ENCODE results near the gene TNKS2.
"Not testable (repeated sequence)": the region's sequence is repeated elsewhere in the genome, so short reads cannot be mapped to it uniquely, and the experiment has no call there.

TNKS2 gene

GRCh38 chr10:91797874-91798648, at the start of gene TNKS2:
TNKS2 (plus strand) TSS chr10:91798426; CDS start chr10:91798691, 265 bp downstream.
- Mint-ChIP-seq H3K4me3 (peak within 1 kb of the TSS; percentile 92), H3K27me3 (no peaks in the 10 kb centered on the region), H3K27ac (peak within 1 kb of the TSS; percentile 98), H3K36me3 (ENCODE audit: low read depth) (peaks cover 48% of the 10 kb centered on the region), H3K9me3 (no peaks in the 10 kb centered on the region), H3K4me1 (ENCODE audit: low read depth) (peaks cover 63% of the 10 kb centered on the region)
- DNase-seq = peak; percentile 95

- H3K4me1 Mint-ChIP-seq (ENCODE audit: low read depth); H3K4me3 Mint-ChIP-seq; DNase-seq; H3K36me3 Mint-ChIP-seq (ENCODE audit: low read depth); H3K9me3 Mint-ChIP-seq; H3K27ac Mint-ChIP-seq: not testable (repeated sequence)
- H3K27me3 Mint-ChIP-seq = peaks cover 27% of the 10 kb centered on the region
These were observed 48.6 kb upstream of the TNKS2 start for GRCh38 chr10:91749592-91749991.

DNA sequence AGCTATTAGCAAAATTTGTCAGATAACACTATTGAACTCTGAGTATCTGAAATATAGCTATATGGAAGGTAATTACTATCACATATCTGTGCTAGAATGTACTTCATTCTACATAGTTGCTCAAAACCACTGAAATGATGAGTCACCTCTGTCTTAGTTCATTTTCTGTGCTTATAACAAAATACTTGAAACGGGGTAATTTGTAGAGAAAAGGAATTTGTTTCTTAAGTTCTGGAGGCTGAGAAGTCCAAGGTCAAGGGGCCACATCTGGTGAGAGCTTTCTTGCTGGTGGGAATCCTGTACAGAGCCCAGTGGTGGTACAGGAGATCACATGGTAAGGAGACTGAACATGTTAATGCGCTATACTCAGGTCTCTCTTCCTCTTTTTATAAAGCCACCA, 41.9 kb upstream of the TNKS2 start:
- DNase-seq = no peak
- H3K9me3 Mint-ChIP-seq = no peaks in the 10 kb centered on the region
- H3K27ac Mint-ChIP-seq = no peak overlapping the region
- H3K4me1 Mint-ChIP-seq (ENCODE audit: low read depth) = peaks cover 3% of the 10 kb centered on the region
- H3K27me3 Mint-ChIP-seq = peaks cover 33% of the 10 kb centered on the region
- H3K36me3 Mint-ChIP-seq (ENCODE audit: low read depth) = no peaks in the 10 kb centered on the region
- no peak overlapping the region for H3K4me3 Mint-ChIP-seq

DNA sequence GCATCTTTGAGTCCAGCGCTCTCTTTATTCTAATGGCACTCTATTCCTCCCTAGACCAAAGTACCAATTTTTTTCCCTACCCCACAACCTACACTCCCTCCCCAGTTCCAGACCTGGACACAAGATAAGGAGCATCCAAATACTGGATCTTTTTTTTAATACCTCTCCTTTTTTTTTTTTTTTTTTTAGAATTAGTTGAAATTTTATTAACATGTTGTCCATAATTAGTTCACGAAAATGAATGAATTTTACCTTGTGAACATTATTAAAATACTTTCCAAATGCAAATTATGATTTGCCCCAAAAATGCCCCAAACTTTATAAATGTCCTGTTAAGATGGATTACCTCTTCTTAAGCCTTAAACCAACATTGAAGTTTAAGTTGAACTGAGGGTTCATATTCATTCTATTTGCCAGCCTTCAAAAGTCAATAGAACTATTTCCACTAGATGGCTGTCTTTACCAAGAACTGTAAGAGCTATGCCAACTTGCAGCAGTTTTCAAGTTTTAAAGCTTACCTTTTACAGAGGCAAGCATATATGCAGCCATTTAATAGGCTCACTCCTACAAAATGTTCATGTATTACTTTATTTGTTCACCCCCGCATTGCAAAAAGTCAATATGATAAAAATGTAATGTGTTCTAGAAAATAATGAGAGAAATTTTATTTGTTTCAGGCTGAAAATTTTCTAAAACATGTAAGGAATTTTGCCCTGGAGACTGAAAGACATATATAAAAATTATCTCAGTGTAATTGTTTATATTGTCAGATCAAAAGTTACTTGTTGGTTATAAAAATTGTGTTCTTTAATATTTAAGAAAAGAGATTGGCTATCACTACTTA, 39.7 kb upstream of the TNKS2 start:
- peaks cover 37% of the 10 kb centered on the region for H3K27me3 Mint-ChIP-seq
- no peak overlapping the region for H3K4me3 Mint-ChIP-seq
- H3K4me1 Mint-ChIP-seq (ENCODE audit: low read depth) = peaks cover 3% of the 10 kb centered on the region
- H3K9me3 Mint-ChIP-seq = no peaks in the 10 kb centered on the region
- no peaks in the 10 kb centered on the region for H3K36me3 Mint-ChIP-seq (ENCODE audit: low read depth)
- no peak for DNase-seq
- no peak overlapping the region for H3K27ac Mint-ChIP-seq

GRCh38 chr10:91759581-91759986, 38.6 kb upstream of the TNKS2 start:
- Mint-ChIP-seq H3K4me3 (no peak overlapping the region), H3K27ac (no peak overlapping the region), H3K9me3 (no peaks in the 10 kb centered on the region), H3K27me3 (peaks cover 34% of the 10 kb centered on the region), H3K4me1 (ENCODE audit: low read depth) (peaks cover 3% of the 10 kb centered on the region), H3K36me3 (ENCODE audit: low read depth) (no peaks in the 10 kb centered on the region)
- no peak for DNase-seq

GRCh38 chr10:91761721-91762120, 36.5 kb upstream of the TNKS2 start:
- no peak for DNase-seq
- Mint-ChIP-seq H3K27ac (no peak overlapping the region), H3K27me3 (peaks cover 27% of the 10 kb centered on the region), H3K9me3 (no peaks in the 10 kb centered on the region), H3K4me1 (ENCODE audit: low read depth) (peaks cover 3% of the 10 kb centered on the region), H3K4me3 (no peak overlapping the region), H3K36me3 (ENCODE audit: low read depth) (no peaks in the 10 kb centered on the region)

DNA sequence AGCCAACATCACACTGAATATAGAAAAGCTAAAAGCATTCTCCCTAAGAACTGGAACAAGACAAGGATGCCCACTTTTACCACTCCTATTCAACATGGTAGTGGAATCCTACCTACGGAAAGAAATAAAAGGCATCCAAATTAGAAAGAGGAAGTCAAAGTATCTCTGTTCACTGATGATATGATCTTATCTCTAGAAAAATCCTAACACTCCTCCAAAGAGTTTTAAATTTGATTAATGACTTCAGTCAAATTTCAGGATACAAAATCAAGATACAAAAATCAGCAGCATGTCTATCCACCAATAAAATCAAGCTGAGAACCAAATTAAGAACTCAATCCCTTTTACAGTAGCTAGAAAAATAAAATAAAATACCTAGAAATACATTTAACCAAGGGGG, 35.3 kb upstream of the TNKS2 start:
- no peak for DNase-seq
- H3K4me3 Mint-ChIP-seq = no peak overlapping the region
- H3K4me1 Mint-ChIP-seq (ENCODE audit: low read depth) = peaks cover 3% of the 10 kb centered on the region
- H3K27me3 Mint-ChIP-seq = peaks cover 17% of the 10 kb centered on the region
- no peak overlapping the region for H3K27ac Mint-ChIP-seq
- H3K9me3 Mint-ChIP-seq = no peaks in the 10 kb centered on the region
- H3K36me3 Mint-ChIP-seq (ENCODE audit: low read depth) = no peaks in the 10 kb centered on the region

DNA sequence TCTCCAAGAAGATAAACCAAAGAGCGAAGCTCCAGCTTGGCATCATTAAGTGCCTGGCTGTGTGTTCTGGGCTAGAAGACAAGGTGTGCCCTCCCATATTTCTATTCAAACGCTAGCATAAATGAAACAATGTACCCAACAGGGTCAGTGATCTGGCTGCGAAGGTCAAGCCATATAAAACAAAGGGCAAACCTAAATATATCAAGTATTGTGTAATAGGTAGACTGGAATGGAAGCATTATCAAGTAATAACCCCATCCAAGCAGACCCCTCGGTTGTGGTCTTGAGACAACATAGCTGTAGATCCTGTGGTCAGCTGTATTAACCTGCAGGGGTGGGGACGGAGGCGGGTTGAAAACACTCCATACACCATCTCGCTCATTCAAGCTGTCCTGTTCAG, 31.6 kb upstream of the TNKS2 start:
- no peak overlapping the region for H3K27ac Mint-ChIP-seq
- H3K9me3 Mint-ChIP-seq = no peaks in the 10 kb centered on the region
- H3K27me3 Mint-ChIP-seq = peaks cover 11% of the 10 kb centered on the region
- no peaks in the 10 kb centered on the region for H3K36me3 Mint-ChIP-seq (ENCODE audit: low read depth)
- H3K4me3 Mint-ChIP-seq = no peak overlapping the region
- DNase-seq = no peak
- H3K4me1 Mint-ChIP-seq (ENCODE audit: low read depth) = no peaks in the 10 kb centered on the region

DNA sequence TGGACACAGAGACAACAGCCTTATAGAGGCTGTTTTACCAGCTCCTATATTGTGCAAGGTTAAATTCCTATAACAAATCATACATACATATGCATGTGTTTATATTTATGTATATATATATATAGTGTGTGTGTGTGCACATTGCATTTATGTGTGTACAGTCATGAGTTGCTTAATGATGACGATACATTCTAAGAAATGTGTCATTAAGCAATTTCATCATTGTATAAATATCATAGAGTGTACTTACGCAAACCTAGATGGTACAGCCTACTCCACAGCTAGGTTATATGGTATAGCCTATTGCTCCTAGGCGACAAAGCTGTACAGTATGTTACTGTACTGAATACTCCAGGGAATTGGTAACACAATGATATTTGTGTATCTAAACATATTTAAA, 30.1 kb upstream of the TNKS2 start:
- Mint-ChIP-seq H3K27me3 (no peaks in the 10 kb centered on the region), H3K9me3 (no peaks in the 10 kb centered on the region), H3K4me3 (no peak overlapping the region), H3K27ac (no peak overlapping the region), H3K36me3 (ENCODE audit: low read depth) (no peaks in the 10 kb centered on the region), H3K4me1 (ENCODE audit: low read depth) (no peaks in the 10 kb centered on the region)
- DNase-seq = no peak

DNA sequence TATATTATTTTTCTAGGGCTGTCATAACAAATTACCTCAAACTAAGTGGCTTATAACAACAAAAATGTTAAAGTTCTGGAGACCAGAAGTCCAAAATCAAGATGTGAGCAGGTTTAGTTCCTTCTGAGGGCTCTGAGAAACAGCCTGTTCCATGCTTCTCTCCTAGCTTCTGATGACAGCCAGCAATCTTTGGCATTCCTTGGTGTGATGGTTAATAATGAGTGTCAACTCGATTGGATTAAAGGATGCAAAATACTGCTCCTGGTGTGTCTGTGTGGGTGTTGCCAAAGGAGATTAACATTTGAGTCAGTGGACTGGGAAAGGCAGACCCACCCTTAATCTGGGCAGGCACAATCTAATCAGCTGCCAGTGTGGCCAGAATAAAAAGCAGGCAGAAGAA, 26.3 kb upstream of the TNKS2 start:
- H3K36me3 Mint-ChIP-seq (ENCODE audit: low read depth) = no peaks in the 10 kb centered on the region
- H3K27me3 Mint-ChIP-seq = peaks cover 6% of the 10 kb centered on the region
- DNase-seq = no peak
- no peak overlapping the region for H3K27ac Mint-ChIP-seq
- no peaks in the 10 kb centered on the region for H3K4me1 Mint-ChIP-seq (ENCODE audit: low read depth)
- H3K9me3 Mint-ChIP-seq = no peaks in the 10 kb centered on the region
- no peak overlapping the region for H3K4me3 Mint-ChIP-seq

DNA sequence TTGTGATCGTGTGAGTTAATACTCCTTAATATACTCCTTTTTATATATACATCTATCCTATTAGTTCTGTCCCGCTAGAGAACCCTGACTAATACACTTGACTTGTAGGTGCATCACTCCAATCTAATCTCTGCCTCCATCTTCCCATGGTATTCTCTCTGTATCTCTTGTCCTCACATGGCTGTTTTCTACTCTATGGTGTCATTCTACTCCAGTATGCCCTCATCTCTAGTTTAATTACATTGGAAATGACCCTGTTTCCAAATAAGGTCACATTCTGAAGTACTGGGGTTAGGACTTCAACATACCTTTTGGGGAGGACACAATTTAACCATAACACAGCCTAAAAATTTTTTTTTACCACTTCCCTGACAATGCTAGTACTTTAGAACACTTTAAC, 25.8 kb upstream of the TNKS2 start:
- Mint-ChIP-seq H3K27ac (no peak overlapping the region), H3K36me3 (ENCODE audit: low read depth) (no peaks in the 10 kb centered on the region), H3K27me3 (peaks cover 6% of the 10 kb centered on the region), H3K4me1 (ENCODE audit: low read depth) (no peaks in the 10 kb centered on the region), H3K9me3 (no peaks in the 10 kb centered on the region), H3K4me3 (no peak overlapping the region)
- DNase-seq = no peak

DNA sequence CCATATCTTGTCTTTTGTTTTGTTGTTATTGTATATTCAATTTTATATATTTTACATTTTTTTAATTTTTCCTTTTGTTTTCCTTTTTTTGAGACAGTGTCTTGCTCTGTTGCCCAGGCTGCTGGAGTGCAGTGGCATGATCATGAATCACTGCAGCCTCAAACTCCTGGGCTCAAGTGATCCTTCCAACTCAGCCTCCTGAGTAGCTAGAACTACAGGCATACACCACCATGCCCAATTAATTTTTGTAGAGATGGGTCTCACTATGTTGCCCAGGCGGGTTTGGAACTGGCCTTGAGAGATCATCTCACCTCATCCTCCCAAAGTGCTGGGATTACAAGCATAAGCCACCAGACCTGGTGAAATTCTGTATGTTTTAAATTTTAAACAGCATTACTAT, 25.4 kb upstream of the TNKS2 start:
- Mint-ChIP-seq H3K36me3 (ENCODE audit: low read depth) (no peaks in the 10 kb centered on the region), H3K9me3 (no peaks in the 10 kb centered on the region), H3K27ac (no peak overlapping the region), H3K27me3 (peaks cover 6% of the 10 kb centered on the region), H3K4me1 (ENCODE audit: low read depth) (no peaks in the 10 kb centered on the region), H3K4me3 (no peak overlapping the region)
- DNase-seq = no peak

DNA sequence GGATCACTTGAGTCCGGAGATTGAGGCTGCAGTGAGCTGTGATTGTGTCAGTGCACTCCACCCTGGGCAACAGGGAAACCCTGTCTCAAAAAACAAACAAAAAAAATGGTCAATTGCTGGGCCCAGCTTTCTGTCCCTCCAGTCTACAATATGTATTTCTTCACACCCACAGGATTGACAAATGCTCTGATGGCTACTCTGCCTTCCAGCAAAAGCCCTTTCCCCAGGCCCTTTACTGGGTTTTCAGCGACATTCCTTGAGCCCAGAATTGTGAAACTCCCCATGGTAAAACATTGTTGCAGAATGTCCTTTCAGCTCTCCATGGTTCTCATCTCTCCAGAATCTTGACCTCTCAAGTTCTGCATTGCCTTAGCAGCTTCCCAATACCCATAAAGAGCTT, 23.7 kb upstream of the TNKS2 start:
- Mint-ChIP-seq H3K4me1 (ENCODE audit: low read depth) (no peaks in the 10 kb centered on the region), H3K4me3 (no peak overlapping the region), H3K9me3 (no peaks in the 10 kb centered on the region), H3K27ac (no peak overlapping the region), H3K36me3 (ENCODE audit: low read depth) (no peaks in the 10 kb centered on the region), H3K27me3 (peaks cover 6% of the 10 kb centered on the region)
- no peak for DNase-seq

DNA sequence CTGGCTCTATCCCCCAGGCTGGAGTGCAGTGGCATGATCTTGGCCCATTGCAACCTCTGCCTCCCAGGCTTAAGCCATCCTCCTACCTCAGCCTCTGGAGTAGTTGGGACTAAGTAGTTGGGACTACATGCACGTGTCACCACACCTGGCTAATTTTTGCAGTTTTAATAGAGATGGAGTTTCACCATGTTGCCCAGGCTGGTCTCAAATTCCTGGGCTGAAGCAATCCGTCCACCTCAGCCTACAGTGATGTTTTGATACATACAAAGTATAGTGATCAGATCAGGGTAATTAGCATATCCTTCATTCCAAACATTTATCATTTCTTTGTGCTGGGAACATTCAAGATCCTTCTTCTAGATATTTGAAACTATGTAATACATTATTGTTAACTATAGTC, 22.5 kb upstream of the TNKS2 start:
- no peaks in the 10 kb centered on the region for H3K4me1 Mint-ChIP-seq (ENCODE audit: low read depth)
- DNase-seq = no peak
- no peaks in the 10 kb centered on the region for H3K9me3 Mint-ChIP-seq
- H3K4me3 Mint-ChIP-seq = no peak overlapping the region
- H3K27me3 Mint-ChIP-seq = peaks cover 6% of the 10 kb centered on the region
- no peaks in the 10 kb centered on the region for H3K36me3 Mint-ChIP-seq (ENCODE audit: low read depth)
- H3K27ac Mint-ChIP-seq = no peak overlapping the region

DNA sequence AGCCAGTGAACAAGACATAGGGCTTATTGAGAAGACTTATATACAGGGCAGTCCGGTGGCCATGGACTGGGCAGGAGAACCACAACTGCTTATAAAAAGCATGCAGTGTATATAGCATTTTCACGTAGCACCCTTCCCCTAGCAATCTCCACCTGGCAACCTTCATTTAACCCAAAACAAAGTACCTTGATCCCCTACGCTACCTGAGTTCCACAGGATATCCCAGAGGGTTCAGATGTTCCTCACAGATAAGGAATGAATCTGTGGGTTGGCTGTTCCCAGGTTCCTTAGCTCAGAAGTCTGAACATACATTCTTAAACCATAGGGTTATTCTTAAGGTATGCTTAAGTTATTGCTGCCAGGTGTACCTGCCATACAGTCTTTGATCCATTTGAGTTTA, 22.0 kb upstream of the TNKS2 start:
- DNase-seq = no peak
- no peaks in the 10 kb centered on the region for H3K36me3 Mint-ChIP-seq (ENCODE audit: low read depth)
- no peak overlapping the region for H3K4me3 Mint-ChIP-seq
- H3K9me3 Mint-ChIP-seq = no peaks in the 10 kb centered on the region
- no peak overlapping the region for H3K27ac Mint-ChIP-seq
- H3K27me3 Mint-ChIP-seq = peaks cover 6% of the 10 kb centered on the region
- no peaks in the 10 kb centered on the region for H3K4me1 Mint-ChIP-seq (ENCODE audit: low read depth)
